Measurements from ENCODE around the gene CACNA1G.

Gene CACNA1G

DNA sequence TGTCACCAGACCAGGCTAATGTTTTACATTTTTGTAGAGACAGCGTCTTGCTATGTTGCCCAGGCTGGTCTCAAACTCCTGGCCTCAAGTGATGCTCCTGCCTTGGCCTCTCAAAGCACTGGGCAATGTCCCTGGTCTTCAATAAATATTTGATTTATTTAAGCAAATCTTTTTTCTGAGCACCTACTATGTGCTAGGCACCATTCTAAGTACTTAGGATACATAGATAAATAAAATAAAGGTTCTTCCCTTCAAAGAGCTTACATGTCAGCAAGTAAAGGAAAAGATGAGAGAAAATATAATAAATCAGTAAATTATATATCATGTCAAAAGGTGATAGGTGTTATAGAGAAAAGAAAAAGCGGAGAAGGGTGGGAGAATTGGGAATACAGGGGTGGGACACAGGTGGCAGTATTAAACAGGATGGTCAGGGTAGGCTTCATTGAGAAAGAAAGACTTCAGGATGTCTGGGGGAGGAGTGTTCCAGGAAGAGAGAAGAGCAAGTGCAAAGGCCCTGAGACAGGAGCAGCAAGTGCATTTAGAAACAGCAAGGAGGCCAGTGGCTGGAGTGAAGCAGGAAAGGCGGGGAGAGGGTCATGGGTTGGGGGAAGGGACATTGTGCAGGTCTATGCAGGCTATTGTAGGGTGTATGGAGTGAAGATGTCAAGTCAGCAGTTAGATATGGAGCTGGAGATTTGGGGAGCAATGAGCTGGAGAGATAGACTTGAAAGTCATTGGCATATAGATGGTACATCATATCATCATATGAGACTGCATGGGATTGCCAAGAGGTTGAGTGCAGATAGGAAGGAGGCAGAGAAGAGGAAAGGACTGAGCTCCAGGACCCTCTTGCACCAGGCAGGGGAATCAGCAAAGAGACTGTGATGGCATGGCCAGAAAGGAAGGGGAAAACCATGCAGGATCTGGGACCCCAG, 85.5 kb downstream of the CACNA1G start:
- no peak for DNase-seq (ENCODE audit: low read depth, low spot score)

- no peak for DNase-seq (ENCODE audit: low read depth, low spot score)
These were observed 86.7 kb downstream of the CACNA1G start for GRCh38 chr17:50647187-50647586.

GRCh38 chr17:50649042-50649908, 88.8 kb downstream of the CACNA1G start:
- DNase-seq (ENCODE audit: low read depth, low spot score): no peak

DNA sequence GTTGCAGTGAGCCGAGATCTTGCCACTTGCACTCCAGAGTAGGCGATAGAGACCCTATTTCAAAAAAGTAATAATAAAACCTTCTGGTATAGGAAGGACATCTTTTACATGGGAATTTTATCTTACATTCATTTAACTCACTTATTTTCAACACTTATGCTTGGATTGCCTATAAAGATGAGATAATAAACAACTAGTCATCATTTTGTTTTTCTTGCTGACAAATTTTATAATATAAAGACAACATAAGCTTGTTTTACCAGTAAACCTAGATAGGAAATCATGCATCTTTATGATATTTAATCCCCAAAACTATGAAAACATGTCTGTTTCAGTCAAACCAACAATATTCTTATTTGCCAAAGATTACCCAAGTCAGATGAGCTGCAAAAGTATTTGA, 91.1 kb downstream of the CACNA1G start:
- no peak for DNase-seq (ENCODE audit: low read depth, low spot score)

DNA sequence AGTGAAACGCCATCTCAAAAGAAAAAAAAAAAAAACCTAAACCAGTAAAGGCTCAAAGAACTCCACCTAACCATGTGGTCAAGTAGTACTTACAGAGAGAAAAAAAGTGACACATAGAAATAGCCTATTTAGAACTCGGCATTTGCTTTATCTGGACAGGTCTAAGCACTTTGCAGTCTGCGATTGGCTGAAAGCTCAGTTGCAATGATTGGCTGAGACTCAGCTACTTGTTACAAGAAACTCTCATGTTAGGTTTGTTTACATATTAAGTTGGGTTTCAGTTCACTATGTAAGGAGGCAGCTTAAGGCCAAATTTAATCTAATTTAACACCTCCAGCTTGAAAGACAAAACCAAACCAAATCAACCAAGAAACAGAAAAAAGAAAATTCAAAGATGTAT, 93.2 kb downstream of the CACNA1G start:
- DNase-seq (ENCODE audit: low read depth, low spot score): no peak

DNA sequence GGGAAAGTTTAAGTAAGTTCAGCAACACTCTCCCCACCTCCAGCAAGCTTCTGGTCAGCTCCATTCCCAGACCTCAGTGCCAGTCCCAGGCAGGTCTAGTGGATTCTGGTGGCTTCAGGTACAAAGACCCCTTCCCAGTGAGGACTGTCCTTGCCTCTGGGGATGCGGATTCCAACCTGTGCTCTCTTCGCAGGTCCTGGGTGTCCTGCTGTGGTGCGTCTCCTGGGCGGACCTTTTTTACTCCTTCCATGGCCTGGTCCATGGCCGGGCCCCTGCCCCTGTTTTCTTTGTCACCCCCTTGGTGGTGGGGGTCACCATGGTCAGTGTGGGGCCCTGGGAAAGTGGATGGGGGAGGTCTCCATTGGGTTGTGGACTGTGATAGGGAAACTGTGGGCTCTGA, 96.0 kb downstream of the CACNA1G start:
- no peak for DNase-seq (ENCODE audit: low read depth, low spot score)

GRCh38 chr17:50657054-50657453, 96.5 kb downstream of the CACNA1G start:
- no peak for DNase-seq (ENCODE audit: low read depth, low spot score)

- no peak for DNase-seq (ENCODE audit: low read depth, low spot score)
These were observed 97.1 kb downstream of the CACNA1G start for GRCh38 chr17:50657627-50658026.

GRCh38 chr17:50658616-50659015, 98.1 kb downstream of the CACNA1G start:
- DNase-seq (ENCODE audit: low read depth, low spot score): no peak

GRCh38 chr17:50659179-50659578, 98.7 kb downstream of the CACNA1G start:
- no peak for DNase-seq (ENCODE audit: low read depth, low spot score)

DNA sequence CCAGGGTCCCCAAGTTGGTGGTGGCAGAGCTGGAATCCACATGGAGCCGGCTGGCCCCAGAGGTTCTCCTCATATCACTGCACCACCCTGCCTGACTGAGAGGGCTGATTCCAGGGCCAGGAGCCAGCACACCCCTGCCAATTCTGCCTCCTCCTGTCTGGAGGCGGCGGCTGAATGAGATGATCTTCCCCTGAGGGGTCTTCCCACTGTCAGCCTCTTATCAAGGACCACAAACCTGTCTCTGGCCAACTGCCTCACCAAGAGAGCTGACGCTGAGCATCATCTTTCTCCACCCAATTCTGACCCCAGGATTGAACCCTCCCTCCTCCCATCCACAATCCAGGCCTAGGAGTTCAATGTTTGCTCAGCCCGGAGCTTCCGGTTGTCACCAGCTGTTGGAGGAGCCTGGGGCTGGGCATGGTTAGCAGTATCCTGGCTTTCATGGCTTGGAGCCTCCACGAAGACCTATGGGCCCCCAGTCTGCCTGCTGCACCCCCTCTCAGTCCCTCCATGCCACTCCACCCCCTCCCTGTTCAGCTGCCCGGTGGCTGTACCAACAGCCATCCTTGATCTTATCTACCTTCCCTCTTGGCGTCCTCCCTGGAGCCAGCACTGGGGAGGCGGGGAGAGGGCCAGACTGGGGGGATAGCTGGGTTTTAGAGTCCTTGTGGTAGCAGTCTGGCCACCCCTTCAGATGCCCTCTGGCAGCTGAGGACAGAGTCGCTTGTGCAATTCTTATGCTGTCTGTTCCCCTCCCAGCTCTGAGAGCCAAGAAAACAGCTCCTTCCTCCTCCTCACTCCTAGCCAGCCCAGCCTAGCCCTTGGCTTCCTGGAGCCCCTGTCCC, 99.7 kb downstream of the CACNA1G start:
- DNase-seq (ENCODE audit: low read depth, low spot score): no peak

DNA sequence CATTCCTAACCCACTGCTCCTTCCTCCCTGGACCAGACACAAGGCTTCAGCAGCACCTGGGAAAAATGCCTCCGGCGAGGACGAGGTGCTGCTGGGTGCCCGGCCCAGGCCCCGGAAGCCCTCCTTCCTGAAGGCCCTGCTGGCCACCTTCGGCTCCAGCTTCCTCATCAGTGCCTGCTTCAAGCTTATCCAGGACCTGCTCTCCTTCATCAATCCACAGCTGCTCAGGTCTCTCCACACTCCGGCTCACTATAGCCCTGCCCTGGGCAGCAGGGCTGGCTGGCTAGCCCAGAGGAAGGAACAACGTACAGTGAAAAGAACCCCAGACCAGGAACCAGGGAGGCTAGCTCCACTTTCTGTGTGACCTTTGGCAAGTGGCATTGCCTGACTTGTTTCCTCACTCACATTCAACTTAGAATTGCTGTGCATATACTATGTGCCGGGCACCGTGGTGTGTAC, 100.4 kb downstream of the CACNA1G start:
- no peak for DNase-seq (ENCODE audit: low read depth, low spot score)

DNA sequence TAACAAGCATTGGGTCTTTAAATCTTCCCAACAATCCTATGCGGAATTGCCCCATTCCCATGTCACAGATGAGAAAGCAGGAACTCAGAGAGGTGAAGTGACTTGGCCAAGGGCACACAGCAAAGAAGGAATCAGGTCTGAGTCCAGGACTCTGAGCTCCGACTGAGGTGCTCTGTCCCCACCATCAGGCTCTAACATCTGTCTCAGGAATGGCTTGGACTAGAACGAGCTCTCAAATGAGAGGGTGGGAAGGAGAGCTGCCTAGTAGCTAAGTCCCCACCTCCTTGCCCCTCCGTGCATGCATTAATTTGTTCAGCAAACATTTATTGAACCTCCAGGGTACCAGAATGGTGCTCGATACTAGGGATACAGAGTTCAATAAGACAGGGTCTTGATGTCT, 100.8 kb downstream of the CACNA1G start:
- no peak for DNase-seq (ENCODE audit: low read depth, low spot score)

- DNase-seq (ENCODE audit: low read depth, low spot score): no peak
These were observed 101.4 kb downstream of the CACNA1G start for GRCh38 chr17:50661795-50662391.

- no peak for DNase-seq (ENCODE audit: low read depth, low spot score)
These were observed 102.2 kb downstream of the CACNA1G start for GRCh38 chr17:50662632-50663225.

GRCh38 chr17:50663812-50664374, 103.4 kb downstream of the CACNA1G start:
- DNase-seq (ENCODE audit: low read depth, low spot score): no peak

DNA sequence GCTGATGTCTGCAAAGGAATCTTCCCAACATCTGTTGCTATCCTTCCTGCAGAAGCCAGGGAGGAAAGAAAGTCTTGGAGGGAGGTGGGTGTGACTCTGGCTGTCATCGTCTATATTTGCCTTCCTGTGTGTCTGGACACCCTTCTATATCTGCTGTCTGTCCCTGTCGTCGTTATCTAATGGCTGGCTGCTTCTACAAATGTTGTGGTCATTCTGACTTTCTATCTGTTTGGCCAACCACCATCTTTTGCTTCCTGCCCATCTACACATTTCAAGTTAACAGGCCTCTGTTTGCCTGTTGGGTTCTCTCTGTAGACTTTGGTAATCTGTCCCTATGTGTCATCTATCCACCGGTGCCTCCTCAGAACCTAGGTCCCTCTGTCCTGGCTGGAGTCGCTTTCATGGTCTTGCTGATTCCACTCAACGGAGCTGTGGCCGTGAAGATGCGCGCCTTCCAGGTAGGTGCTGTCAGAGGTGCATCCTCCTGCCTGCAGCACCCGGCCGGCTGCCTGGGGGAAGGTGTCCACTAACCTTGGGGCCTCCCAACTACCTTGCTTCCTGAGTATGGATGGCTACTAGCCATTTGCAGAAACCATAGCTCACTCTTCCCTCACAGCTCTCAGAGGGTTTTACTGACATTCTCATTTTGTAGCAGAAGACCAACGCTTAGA, 104.4 kb downstream of the CACNA1G start:
- no peak for DNase-seq (ENCODE audit: low read depth, low spot score)

DNA sequence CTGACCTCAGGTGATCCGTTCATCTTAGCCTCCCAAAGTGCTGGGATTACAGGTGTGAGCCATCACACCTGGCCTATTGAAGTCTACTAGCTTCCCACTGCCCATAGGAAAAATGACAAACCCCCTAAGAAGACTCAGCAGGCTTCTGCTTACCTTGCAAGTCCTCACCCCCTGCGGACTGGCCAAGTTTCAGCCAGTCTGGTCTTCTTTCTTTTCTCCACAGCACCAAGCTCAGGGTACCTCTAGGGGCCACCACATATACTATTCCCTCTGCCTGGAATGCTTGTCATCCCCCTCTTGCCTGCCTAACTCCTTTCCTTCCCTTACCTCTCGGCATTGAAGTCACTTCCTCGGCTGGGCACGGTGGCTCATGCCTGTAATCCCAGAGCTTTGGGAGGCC, 105.3 kb downstream of the CACNA1G start:
- no peak for DNase-seq (ENCODE audit: low read depth, low spot score)

- no peak for DNase-seq (ENCODE audit: low read depth, low spot score)
These were observed 105.8 kb downstream of the CACNA1G start for GRCh38 chr17:50666316-50666715.
